Tibial nerve (tissue), 4 donors: Measurements from ENCODE around the gene SLC4A3.

ENCODE experiments used
- CTCF ChIP-seq, 5 experiments: fragments of 200-600 bp in 3 of 5; fragments of 450-650 bp in 2 of 5; sonication (generic) in 3 of 5; IDR thresholded peaks; one replicate each; pipeline ENCODE4 v1.5.1; 2016 to 2019; ENCODE audit warnings: antibody characterized with exemption in 5 of 5, mild to moderate bottlenecking in 3 of 5, moderate library complexity in 2 of 5
- EP300 ChIP-seq, 2 donors: sonication (generic); formaldehyde crosslinking; IDR thresholded peaks; one replicate each; pipeline ENCODE4 v1.6.1; 2017; ENCODE audit warnings: antibody characterized with exemption in 2 of 2, mild to moderate bottlenecking in 1 of 2
- POLR2A ChIP-seq, 2 donors: fragments of 450-650 bp; IDR thresholded peaks; one replicate each; pipeline ENCODE4 v1.6.1; 2017; ENCODE audit warnings: antibody characterized with exemption in 2 of 2, mild to moderate bottlenecking in 2 of 2, moderate library complexity in 2 of 2

GRCh38 chr2:219642465-219643083, 15.1 kb downstream of the SLC4A3 start:
- TF ChIP-seq CTCF (IDR thresholded peaks at IDR 0.05) (peak; percentile 99 to 100 (median 100)), POLR2A (IDR thresholded peaks at IDR 0.05) (no peak), EP300 (IDR thresholded peaks at IDR 0.05) (peak; percentile 52 to 91)
